Endometrium (tissue), 2 donors: ENCODE measurements around the gene PRKD1.
A peak's percentile ranks its signal among the peaks of the same experiment; 100 is the strongest.

Experiments used
- FAIRE-seq: peaks from 2 replicates; lab custom pipeline; 2012; peaks lifted over from hg19 to GRCh38; lab: Jason Lieb, UNC
- donor health status: control.
- donor health status: control.

Gene PRKD1

GRCh38 chr14:29671034-29671433, 256.6 kb downstream of the PRKD1 start:
- FAIRE-seq: no peak

GRCh38 chr14:29668201-29668600, 259.4 kb downstream of the PRKD1 start:
- no peak for FAIRE-seq

- FAIRE-seq: no peak
Measured at GRCh38 chr14:29664515-29664914, 263.1 kb downstream of the PRKD1 start.

- no peak for FAIRE-seq
Measured at GRCh38 chr14:29663281-29663801, 264.3 kb downstream of the PRKD1 start.

- FAIRE-seq: no peak
Measured at GRCh38 chr14:29654901-29655550, 272.6 kb downstream of the PRKD1 start.

- FAIRE-seq: no peak
Measured at GRCh38 chr14:29653303-29653702, 274.3 kb downstream of the PRKD1 start.

GRCh38 chr14:29652571-29652970, 275.1 kb downstream of the PRKD1 start:
- FAIRE-seq: no peak

GRCh38 chr14:29650554-29651269, 276.9 kb downstream of the PRKD1 start:
- no peak for FAIRE-seq

GRCh38 chr14:29649170-29649569, 278.5 kb downstream of the PRKD1 start:
- no peak for FAIRE-seq

- FAIRE-seq: no peak
Measured at GRCh38 chr14:29648045-29648444, 279.6 kb downstream of the PRKD1 start.

- FAIRE-seq: no peak
Measured at GRCh38 chr14:29645117-29645516, 282.5 kb downstream of the PRKD1 start.

- no peak for FAIRE-seq
Measured at GRCh38 chr14:29643433-29644211, 284.0 kb downstream of the PRKD1 start.

GRCh38 chr14:29637411-29637810, 290.2 kb downstream of the PRKD1 start:
- FAIRE-seq: no peak

GRCh38 chr14:29636870-29637269, 290.8 kb downstream of the PRKD1 start:
- no peak for FAIRE-seq

GRCh38 chr14:29630566-29631160, 297.0 kb downstream of the PRKD1 start:
- peak; percentile 31 for FAIRE-seq

GRCh38 chr14:29629839-29630238, 297.8 kb downstream of the PRKD1 start:
- no peak for FAIRE-seq

- no peak for FAIRE-seq
Measured at GRCh38 chr14:29627137-29627536, 300.5 kb downstream of the PRKD1 start.

GRCh38 chr14:29618323-29619067, 309.2 kb downstream of the PRKD1 start:
- FAIRE-seq: no peak

GRCh38 chr14:29616922-29617321, 310.7 kb downstream of the PRKD1 start:
- FAIRE-seq: no peak

GRCh38 chr14:29608861-29609260, 318.8 kb downstream of the PRKD1 start:
- FAIRE-seq: no peak

GRCh38 chr14:29607169-29607568, 320.5 kb downstream of the PRKD1 start:
- FAIRE-seq: no peak

GRCh38 chr14:29603696-29604095, 324.0 kb downstream of the PRKD1 start:
- FAIRE-seq: no peak
